Heart left ventricle (tissue), 16 donors: ENCODE measurements around the gene GNG7. TPM values are rescaled to one million over a fixed set of nuclear protein-coding genes. Genes with fewer than 3 reads are reported as not detected.
A peak's percentile ranks its signal among the peaks of the same experiment; 100 is the strongest.

ENCODE experiments used
- ATAC-seq, 4 donors: fragments of 200-7000 bp; cut with Tn5 transposase; one replicate each; pipeline ENCODE4 v1.9.1; 2020 to 2022; ENCODE audit warnings: moderate library complexity in 4 of 4, mild to moderate bottlenecking in 3 of 4, moderate number of reproducible peaks in 1 of 4
- DNase-seq, 5 donors: peaks; one replicate each; pipeline ENCODE4 v3.0.0-alpha.2; 2020
- H3K27ac ChIP-seq, 12 donors: fragments of 200-600 bp; sonication (generic) in 4 of 12; one replicate each; pipeline versions ENCODE4 v1.5.0 to v1.8.0; 2016 to 2022; ENCODE audit warnings: mild to moderate bottlenecking in 2 of 12
- H3K27me3 ChIP-seq, 9 donors: fragments of 200-600 bp; sonication (generic) in 2 of 9; one replicate each; pipeline versions ENCODE4 v1.5.1 to v1.8.0; 2016 to 2022; ENCODE audit warnings: mild to moderate bottlenecking in 3 of 9
- H3K36me3 ChIP-seq, 9 donors: fragments of 200-600 bp; sonication (generic) in 2 of 9; one replicate each; pipeline versions ENCODE4 v1.5.0 to v1.8.0; 2018 to 2022; ENCODE audit warnings: mild to moderate bottlenecking in 2 of 9
- H3K4me1 ChIP-seq, 12 donors: fragments of 200-600 bp; sonication (generic) in 4 of 12; one replicate each; pipeline versions ENCODE4 v1.5.0 to v1.8.0; 2016 to 2022; ENCODE audit warnings: mild to moderate bottlenecking in 3 of 12
- H3K4me3 ChIP-seq, 12 donors: fragments of 200-600 bp; sonication (generic) in 4 of 12; one replicate each; pipeline versions ENCODE4 v1.5.0 to v1.8.0; 2017 to 2022; ENCODE audit warnings: mild to moderate bottlenecking in 9 of 12, moderate library complexity in 4 of 12
- H3K9me3 ChIP-seq, 12 donors: fragments of 200-600 bp; sonication (generic) in 4 of 12; one replicate each; pipeline versions ENCODE4 v1.5.0 to v1.8.0; 2016 to 2022; ENCODE audit warnings: mild to moderate bottlenecking in 1 of 12
- POLR2A ChIP-seq, 2 donors: fragments of 450-650 bp; IDR thresholded peaks; one replicate each; pipeline ENCODE4 v1.6.1; 2017; ENCODE audit warnings: antibody characterized with exemption in 2 of 2, mild to moderate bottlenecking in 2 of 2, moderate library complexity in 2 of 2
- WGBS, 4 donors: extraction: QIAGEN DNeasy Blood & Tissue Kit in 2 of 4; methylation state at CpG; one replicate each; pipeline versions ENCODE4 v1.1.5 to v1.1.7; 2013 to 2018; 5-methylcytosine and 5-hydroxymethylcytosine counted together
- intact Hi-C, 10 donors: fragments of 100-400 bp; cut with DNase I; formaldehyde crosslinking; loops; one replicate each; pipeline versions ENCODE4 v1.11.1 to v1.14.2; 2022
- polyA plus RNA-seq, 2 donors: library from polyadenylated mRNA; stranded (reverse); fragments of 200-250 nt; gene quantifications; one replicate each; pipeline ENCODE4 v1.2.3, GENCODE V29; 2013
- total RNA-seq, 9 donors: library from RNA; depleted of rRNA in 2 of 9; stranded (reverse); fragments of >200 nt in 2 of 9; fragmentation: NEBNext Ultra II Directional in 3 of 9; extraction: Animal tissue kit (Norgen Biotek cat#: 25700) in 3 of 9; gene quantifications; one replicate each; pipeline versions ENCODE4 v1.1.0 to v1.2.4, GENCODE V29; 2016 to 2023
- TF ChIP-seq, protein P1 (sequence below), 12 donors: fragments of 200-600 bp; sonication (generic) in 4 of 12; IDR thresholded peaks; one replicate each; pipeline versions ENCODE4 v1.5.0 to v1.8.0; 2018 to 2022; ENCODE audit warnings: antibody characterized with exemption in 12 of 12, mild to moderate bottlenecking in 5 of 12
- donor health status: ischemic (EF 13 %, LVEDD 7.1; RV severe dilation, severe dysfunction).
- donor health status: healthy with polysubstance abuse.
- donor health status: DM: no; HTN: yes; CAD: no.
- donor health status: DM: no; HTN: no; CAD: no.
- donor health status: ischemic (EF 25% LVEDD 6.9; RV normal size, moderate dysfunction).
- donor health status: ischemic (EF 25% LVEDD 5.7; RV mildly dilated, moderate dysfunction).
- donor health status: healthy.
- donor health status: DM: yes; HTN: yes; CAD: no.
- donor health status: ischemic (EF 35%, LVEDD 5.7; RV mildly dilated, moderate dysfunction).
- donor health status: nonischemic (EF 11% LVEDD 7.7; RV severe dilation, severe dysfunction).
- donor health status: DM: yes; HTN: yes; CAD: no.
- donor health status: PGD.
- donor health status: ischemic (EF 29% LVEDD 5.4; RV normal size, mild dysfunction).
- donor health status: nonischemic (EF 23%, LVEDD 6.1; RV moderate dilation, normal function).

GNG7 gene
- total and polyA plus RNA-seq, 11 donors = 11.7 to 46.4 (median 24.0) TPM

DNA sequence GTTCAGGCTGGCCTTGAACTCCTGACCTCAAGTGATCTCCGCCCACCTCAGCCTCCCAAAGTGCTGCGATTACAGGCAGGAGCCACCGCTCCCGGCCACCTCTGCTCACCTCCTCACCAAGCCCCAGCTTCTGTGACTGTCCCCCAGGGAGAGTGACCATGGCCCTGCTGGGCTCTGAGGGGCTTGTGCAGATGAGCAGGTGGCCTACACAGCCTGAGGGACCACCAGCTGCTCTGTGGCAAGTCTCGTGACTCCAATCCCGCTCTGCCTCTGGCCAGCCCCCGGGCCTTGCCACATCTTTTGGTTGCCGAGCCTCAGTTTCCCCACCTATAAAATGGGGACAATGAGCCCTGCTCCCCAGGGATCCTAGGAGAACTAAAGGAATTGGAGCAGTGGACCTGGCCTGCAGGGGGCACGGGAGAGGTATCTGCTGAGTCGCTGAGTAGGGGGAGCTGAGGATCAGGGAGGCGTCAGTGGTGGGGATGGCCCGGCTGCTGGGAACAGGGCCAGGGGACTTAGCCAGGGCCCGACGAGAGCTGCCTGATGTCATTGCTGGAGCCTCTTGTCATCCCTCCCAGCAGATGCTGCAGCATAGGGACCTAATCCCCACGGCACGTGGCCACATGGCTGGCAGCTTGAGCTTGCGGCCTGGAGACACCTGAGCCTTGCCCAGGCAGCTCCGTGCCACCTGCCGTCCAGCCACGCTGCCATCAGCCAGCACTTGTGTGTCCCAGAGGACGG, 151.9 kb downstream of the GNG7 start:
- Histone ChIP-seq H3K9me3 (no peaks in the 10 kb centered on the region), H3K4me1 (peaks cover 10 to 67% (median 30%) of the 10 kb centered on the region in 12 donors), H3K27ac (peak overlapping the region in 10 of 12 donors; percentile 39 to 91 (median 66)), H3K36me3 (no peaks in the 10 kb centered on the region), H3K27me3 (no peaks in the 10 kb centered on the region), H3K4me3 (no peak overlapping the region)
- WGBS, 4 donors = 57 to 66% (median 61%) methylated on average over 15 to 21 of the region's 21 CpGs
- intact Hi-C loops = no loop called here
- ATAC-seq (peak in 2 of 4 donors; percentile 4 to 18), DNase-seq (peak in 3 of 5 donors; percentile 21 to 79 (median 58))
- TF ChIP-seq, protein P1, sequence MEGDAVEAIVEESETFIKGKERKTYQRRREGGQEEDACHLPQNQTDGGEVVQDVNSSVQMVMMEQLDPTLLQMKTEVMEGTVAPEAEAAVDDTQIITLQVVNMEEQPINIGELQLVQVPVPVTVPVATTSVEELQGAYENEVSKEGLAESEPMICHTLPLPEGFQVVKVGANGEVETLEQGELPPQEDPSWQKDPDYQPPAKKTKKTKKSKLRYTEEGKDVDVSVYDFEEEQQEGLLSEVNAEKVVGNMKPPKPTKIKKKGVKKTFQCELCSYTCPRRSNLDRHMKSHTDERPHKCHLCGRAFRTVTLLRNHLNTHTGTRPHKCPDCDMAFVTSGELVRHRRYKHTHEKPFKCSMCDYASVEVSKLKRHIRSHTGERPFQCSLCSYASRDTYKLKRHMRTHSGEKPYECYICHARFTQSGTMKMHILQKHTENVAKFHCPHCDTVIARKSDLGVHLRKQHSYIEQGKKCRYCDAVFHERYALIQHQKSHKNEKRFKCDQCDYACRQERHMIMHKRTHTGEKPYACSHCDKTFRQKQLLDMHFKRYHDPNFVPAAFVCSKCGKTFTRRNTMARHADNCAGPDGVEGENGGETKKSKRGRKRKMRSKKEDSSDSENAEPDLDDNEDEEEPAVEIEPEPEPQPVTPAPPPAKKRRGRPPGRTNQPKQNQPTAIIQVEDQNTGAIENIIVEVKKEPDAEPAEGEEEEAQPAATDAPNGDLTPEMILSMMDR (IDR thresholded peaks at IDR 0.05) = no peak
- TF ChIP-seq POLR2A (IDR thresholded peaks at IDR 0.05) = no peak

DNA sequence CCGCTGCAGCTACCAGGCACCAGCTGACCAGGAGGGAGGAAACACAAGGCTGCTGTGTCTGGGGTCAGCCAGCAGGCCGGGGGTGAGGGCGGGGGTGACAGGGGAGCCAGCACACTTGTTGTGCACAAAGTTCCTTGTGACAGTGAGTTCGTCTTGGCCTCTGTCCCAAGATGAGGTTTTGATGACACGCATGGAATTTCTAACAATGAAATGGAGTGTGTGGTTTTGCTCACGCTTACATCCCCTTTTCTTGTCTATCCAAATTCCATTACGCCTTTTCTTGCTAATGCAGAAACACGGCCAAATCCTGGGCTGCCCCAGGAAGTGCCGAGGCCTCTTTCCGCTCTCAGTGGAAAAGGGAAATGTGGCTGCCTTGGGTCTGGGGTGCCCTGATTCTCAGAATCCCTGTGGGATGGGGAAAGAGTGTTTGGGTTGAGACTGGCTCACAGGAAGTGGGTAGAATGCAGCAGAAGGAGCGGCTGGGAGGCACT, 152.7 kb downstream of the GNG7 start:
- intact Hi-C loops = loop anchor here in 1 of 10 donors (2.0 kb wide), 1 partner anchor 27 kb away; no protein-coding TSS in a partner anchor
- no peaks in the 10 kb centered on the region for H3K27me3 ChIP-seq
- peak overlapping the region in 11 of 12 donors; percentile 13 to 91 (median 63) for H3K27ac ChIP-seq
- H3K9me3 ChIP-seq = no peaks in the 10 kb centered on the region
- WGBS, 4 donors = 50 to 61% (median 53%) methylated on average over 10 to 11 of the region's 11 CpGs
- no peak overlapping the region for H3K4me3 ChIP-seq
- peak; percentile 24 to 58 (median 47) for ATAC-seq
- DNase-seq = peak; percentile 80 to 88 (median 84)
- H3K4me1 ChIP-seq = peaks cover 15 to 69% (median 36%) of the 10 kb centered on the region in 12 donors
- TF ChIP-seq POLR2A (IDR thresholded peaks at IDR 0.05) = no peak
- TF ChIP-seq, protein P1 (IDR thresholded peaks at IDR 0.05) = no peak
- no peaks in the 10 kb centered on the region for H3K36me3 ChIP-seq

DNA sequence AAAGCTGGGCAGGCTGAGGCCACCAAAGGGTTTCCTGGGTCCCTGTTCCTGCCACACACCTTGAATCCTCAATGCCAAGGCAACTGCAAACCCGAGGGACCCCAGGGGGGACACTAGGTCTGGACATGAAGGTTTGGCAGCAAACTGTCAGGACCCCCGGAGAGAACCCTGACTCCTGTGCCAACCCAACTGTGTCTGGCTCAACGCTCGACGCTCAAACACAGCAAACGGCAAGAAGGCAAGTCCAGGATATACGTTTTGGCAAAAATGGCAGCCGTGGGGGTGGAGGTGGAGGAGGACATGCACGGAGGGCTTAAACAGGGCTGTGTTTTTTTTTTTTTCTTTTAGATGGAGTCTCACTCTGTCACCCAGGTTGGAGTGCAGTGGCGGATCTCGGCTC, 153.5 kb downstream of the GNG7 start:
- DNase-seq = no peak
- intact Hi-C loops = loop anchor here in 2 of 10 donors (1.0 to 2.0 kb wide), 2 partner anchors 28 to 62 kb away; no protein-coding TSS in a partner anchor
- Histone ChIP-seq H3K36me3 (no peaks in the 10 kb centered on the region), H3K4me3 (no peak overlapping the region), H3K27ac (peak overlapping the region in 7 of 12 donors; percentile 13 to 91 (median 42)), H3K9me3 (no peaks in the 10 kb centered on the region), H3K27me3 (no peaks in the 10 kb centered on the region), H3K4me1 (peaks cover 19 to 71% (median 44%) of the 10 kb centered on the region in 12 donors)
- TF ChIP-seq POLR2A (IDR thresholded peaks at IDR 0.05) = no peak
- TF ChIP-seq, protein P1 (IDR thresholded peaks at IDR 0.05) = no peak
- no peak for ATAC-seq
- WGBS, 4 donors = 91 to 97% (median 96%) methylated on average over 11 of the region's 11 CpGs

DNA sequence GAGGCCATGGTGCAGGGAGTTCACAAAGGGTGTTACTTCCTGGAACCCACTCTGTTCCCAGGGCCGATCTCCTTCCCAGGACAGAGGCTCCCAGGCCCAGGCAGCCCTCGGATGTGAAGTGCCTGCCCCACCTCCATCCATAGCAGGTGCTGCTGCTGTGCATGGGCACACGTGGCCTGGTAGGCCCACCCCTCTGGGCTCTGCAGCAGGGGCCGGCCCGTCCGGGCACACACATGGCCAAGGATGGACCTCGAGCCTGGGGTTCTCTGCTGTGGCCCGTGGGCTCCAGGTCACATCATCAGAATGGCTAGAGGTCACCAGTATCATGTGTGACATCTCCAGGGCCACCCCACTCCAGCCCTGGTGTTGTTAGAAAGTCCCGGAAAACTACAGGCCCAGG, 154.8 kb downstream of the GNG7 start:
- Histone ChIP-seq H3K27me3 (no peaks in the 10 kb centered on the region), H3K27ac (peak overlapping the region in 3 of 12 donors; percentile 91 to 97 (median 92)), H3K4me1 (peaks cover 19 to 83% (median 54%) of the 10 kb centered on the region in 12 donors), H3K36me3 (no peaks in the 10 kb centered on the region), H3K9me3 (no peaks in the 10 kb centered on the region), H3K4me3 (no peak overlapping the region)
- 83 to 93% (median 89%) methylated on average over 9 of the region's 9 CpGs for WGBS, 4 donors
- ATAC-seq = no peak
- DNase-seq = no peak
- TF ChIP-seq POLR2A (IDR thresholded peaks at IDR 0.05) = no peak
- TF ChIP-seq, protein P1 (IDR thresholded peaks at IDR 0.05) = no peak
- intact Hi-C loops = loop anchor here in 4 of 10 donors (1.0 to 2.0 kb wide), 4 partner anchors 29 to 71 kb away; partner anchors contain the start of gene GADD45B (in 1 of the 4)
